Measurements from ENCODE around the gene ERG. TPM values are rescaled to one million over a fixed set of nuclear protein-coding genes. Genes with fewer than 3 reads are reported as not detected.
A peak's percentile ranks its signal among the peaks of the same experiment; 100 is the strongest.

Gene ERG
- total RNA-seq, 1 donor from 2014 or later = not detected

- Histone ChIP-seq H4K20me1 (ENCODE audit: low read depth) (no peaks in the 10 kb centered on the region), H3K27ac (peak overlapping the region; percentile 62), H3F3A (ENCODE audit: low read depth) (peaks cover 12% of the 10 kb centered on the region), H3K27me3 (no peaks in the 10 kb centered on the region), H2AFZ (replicated peaks) (peak overlapping the region; percentile 91), H3K79me2 (ENCODE audit: low read depth) (no peaks in the 10 kb centered on the region), H3K4me3 (no peak overlapping the region), H3K9ac (no peak overlapping the region), H3K36me3 (no peaks in the 10 kb centered on the region), H3K4me2 (peak overlapping the region; percentile 47), H3K9me3 (ENCODE audit: low read depth) (no peaks in the 10 kb centered on the region), H3K4me1 (peaks cover 29% of the 10 kb centered on the region)
- no peak for DNase-seq (ENCODE audit: low spot score)
- H3K4me3 Mint-ChIP-seq = no peak overlapping the region
- TF ChIP-seq EZH2 (IDR thresholded peaks at IDR 0.05) (no peak), EZH2phosphoT487 (IDR thresholded peaks at IDR 0.05) (no peak)
- peak overlapping the region; percentile 14 for H3K27ac Mint-ChIP-seq
- no peaks in the 10 kb centered on the region for H3K27me3 Mint-ChIP-seq (ENCODE audit: insufficient read depth, low read depth)
- no peaks in the 10 kb centered on the region for H3K36me3 Mint-ChIP-seq
- no peaks in the 10 kb centered on the region for H3K9me3 Mint-ChIP-seq
- H3K4me1 Mint-ChIP-seq = peaks cover 42% of the 10 kb centered on the region
Measured at GRCh38 chr21:38489729-38490128, 8.5 kb downstream of the ERG start.

GRCh38 chr21:38489271-38489652, 9.0 kb downstream of the ERG start:
- Mint-ChIP-seq H3K4me1 (peaks cover 38% of the 10 kb centered on the region), H3K27me3 (ENCODE audit: insufficient read depth, low read depth) (no peaks in the 10 kb centered on the region), H3K4me3 (no peak overlapping the region), H3K9me3 (no peaks in the 10 kb centered on the region), H3K36me3 (no peaks in the 10 kb centered on the region), H3K27ac (peak overlapping the region; percentile 14)
- Histone ChIP-seq H3K27me3 (no peaks in the 10 kb centered on the region), H3K9ac (no peak overlapping the region), H3K4me3 (no peak overlapping the region), H3F3A (ENCODE audit: low read depth) (peaks cover 12% of the 10 kb centered on the region), H3K4me1 (peaks cover 29% of the 10 kb centered on the region), H4K20me1 (ENCODE audit: low read depth) (no peaks in the 10 kb centered on the region), H3K4me2 (peak overlapping the region; percentile 47), H3K27ac (no peak overlapping the region), H3K36me3 (no peaks in the 10 kb centered on the region), H3K79me2 (ENCODE audit: low read depth) (no peaks in the 10 kb centered on the region), H3K9me3 (ENCODE audit: low read depth) (no peaks in the 10 kb centered on the region), H2AFZ (replicated peaks) (peak overlapping the region; percentile 91)
- TF ChIP-seq CTCF (IDR thresholded peaks at IDR 0.05) (no peak), EZH2 (IDR thresholded peaks at IDR 0.05) (no peak), EZH2phosphoT487 (IDR thresholded peaks at IDR 0.05) (no peak)
- no peak for DNase-seq (ENCODE audit: low spot score)

- H2AFZ ChIP-seq (replicated peaks) = peak overlapping the region; percentile 91
- no peak overlapping the region for H3K9ac ChIP-seq
- no peaks in the 10 kb centered on the region for H3K9me3 ChIP-seq (ENCODE audit: low read depth)
- H3K36me3 ChIP-seq = no peaks in the 10 kb centered on the region
- Mint-ChIP-seq H3K9me3 (no peaks in the 10 kb centered on the region), H3K27me3 (ENCODE audit: insufficient read depth, low read depth) (no peaks in the 10 kb centered on the region), H3K4me3 (no peak overlapping the region), H3K27ac (no peak overlapping the region), H3K4me1 (peaks cover 37% of the 10 kb centered on the region), H3K36me3 (no peaks in the 10 kb centered on the region)
- H3K4me2 ChIP-seq = peak overlapping the region; percentile 47
- peaks cover 29% of the 10 kb centered on the region for H3K4me1 ChIP-seq
- H3K27ac ChIP-seq = no peak overlapping the region
- H3K79me2 ChIP-seq (ENCODE audit: low read depth) = no peaks in the 10 kb centered on the region
- no peaks in the 10 kb centered on the region for H3K27me3 ChIP-seq
- TF ChIP-seq CTCF (IDR thresholded peaks at IDR 0.05) (no peak), EZH2 (IDR thresholded peaks at IDR 0.05) (no peak), EZH2phosphoT487 (IDR thresholded peaks at IDR 0.05) (no peak)
- H3K4me3 ChIP-seq = no peak overlapping the region
- H4K20me1 ChIP-seq (ENCODE audit: low read depth) = no peaks in the 10 kb centered on the region
- no peak for DNase-seq (ENCODE audit: low spot score)
- H3F3A ChIP-seq (ENCODE audit: low read depth) = peaks cover 12% of the 10 kb centered on the region
Measured at GRCh38 chr21:38488640-38489270, 9.5 kb downstream of the ERG start.

GRCh38 chr21:38487901-38488639, 10.2 kb downstream of the ERG start:
- Histone ChIP-seq H3K27ac (no peak overlapping the region), H3K4me1 (peaks cover 29% of the 10 kb centered on the region), H3K9me3 (ENCODE audit: low read depth) (no peaks in the 10 kb centered on the region), H2AFZ (replicated peaks) (no peak overlapping the region), H3K9ac (no peak overlapping the region), H3K4me2 (peak overlapping the region; percentile 27), H3K36me3 (no peaks in the 10 kb centered on the region), H3F3A (ENCODE audit: low read depth) (peaks cover 12% of the 10 kb centered on the region), H4K20me1 (ENCODE audit: low read depth) (no peaks in the 10 kb centered on the region), H3K4me3 (no peak overlapping the region), H3K27me3 (no peaks in the 10 kb centered on the region), H3K79me2 (ENCODE audit: low read depth) (no peaks in the 10 kb centered on the region)
- Mint-ChIP-seq H3K27ac (no peak overlapping the region), H3K9me3 (no peaks in the 10 kb centered on the region), H3K27me3 (ENCODE audit: insufficient read depth, low read depth) (no peaks in the 10 kb centered on the region), H3K4me1 (peaks cover 37% of the 10 kb centered on the region), H3K4me3 (no peak overlapping the region), H3K36me3 (no peaks in the 10 kb centered on the region)
- TF ChIP-seq EZH2 (IDR thresholded peaks at IDR 0.05) (no peak), EZH2phosphoT487 (IDR thresholded peaks at IDR 0.05) (no peak), CTCF (IDR thresholded peaks at IDR 0.05) (no peak)
- no peak for DNase-seq (ENCODE audit: low spot score)

Data from neural progenitor cell (in vitro differentiated cells).